ENCODE data around the gene AGR3. TPM values are rescaled to one million over a fixed set of nuclear protein-coding genes. Genes with fewer than 3 reads are reported as not detected.

AGR3 gene
- polyA plus RNA-seq, 1 experiment: not detected

DNA sequence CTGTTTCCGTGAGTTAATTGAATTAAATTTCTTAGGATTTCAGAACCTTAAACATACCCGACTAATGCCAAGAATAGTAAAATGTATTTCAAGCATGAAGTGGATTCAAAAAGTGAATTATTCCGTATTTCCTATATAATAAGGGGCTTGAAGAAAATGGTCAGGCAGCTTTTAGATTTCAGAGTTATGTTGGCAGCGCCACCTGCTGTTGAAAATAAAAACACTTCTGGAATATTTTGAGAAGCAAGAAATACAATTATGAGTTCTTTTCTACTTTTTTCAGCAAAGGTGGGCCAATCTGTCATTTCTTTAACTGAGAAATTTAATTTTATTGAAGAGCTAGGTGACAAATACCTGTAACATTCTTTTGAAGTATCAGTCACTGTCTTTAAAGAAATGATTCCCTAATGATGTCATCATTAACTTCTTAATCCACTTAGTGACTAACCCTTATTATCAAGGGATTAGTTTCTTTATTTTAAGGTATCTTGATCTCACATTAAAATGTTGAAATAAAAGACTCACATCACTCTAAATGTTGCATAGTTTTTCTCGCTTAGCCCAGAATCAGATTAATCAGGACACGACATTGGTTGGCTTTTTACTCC lies 36.6 kb upstream of the AGR3 start:
- Histone ChIP-seq H3K27me3 (ENCODE audit: control insufficient read depth, insufficient read depth, low read length) (no peaks in the 10 kb centered on the region), H3K36me3 (ENCODE audit: control insufficient read depth, insufficient read depth, low read length) (no peaks in the 10 kb centered on the region), H3K4me3 (ENCODE audit: low read depth, low read length) (no peak overlapping the region)
- POLR2A ChIA-PET: interaction anchor here (0.6 kb wide), 1 partner anchor 27 kb away, joined by 3 read pairs; no protein-coding TSS in a partner anchor
- no peak for DNase-seq (ENCODE audit: low read depth)
- CTCF ChIA-PET: interaction anchor here (0.6 to 3.8 kb wide), 13 partner anchors 8 to 751 kb away, joined by 3 to 44 read pairs (median 6); partner anchors contain the start of gene ANKMY2
- TF ChIP-seq, protein P1, sequence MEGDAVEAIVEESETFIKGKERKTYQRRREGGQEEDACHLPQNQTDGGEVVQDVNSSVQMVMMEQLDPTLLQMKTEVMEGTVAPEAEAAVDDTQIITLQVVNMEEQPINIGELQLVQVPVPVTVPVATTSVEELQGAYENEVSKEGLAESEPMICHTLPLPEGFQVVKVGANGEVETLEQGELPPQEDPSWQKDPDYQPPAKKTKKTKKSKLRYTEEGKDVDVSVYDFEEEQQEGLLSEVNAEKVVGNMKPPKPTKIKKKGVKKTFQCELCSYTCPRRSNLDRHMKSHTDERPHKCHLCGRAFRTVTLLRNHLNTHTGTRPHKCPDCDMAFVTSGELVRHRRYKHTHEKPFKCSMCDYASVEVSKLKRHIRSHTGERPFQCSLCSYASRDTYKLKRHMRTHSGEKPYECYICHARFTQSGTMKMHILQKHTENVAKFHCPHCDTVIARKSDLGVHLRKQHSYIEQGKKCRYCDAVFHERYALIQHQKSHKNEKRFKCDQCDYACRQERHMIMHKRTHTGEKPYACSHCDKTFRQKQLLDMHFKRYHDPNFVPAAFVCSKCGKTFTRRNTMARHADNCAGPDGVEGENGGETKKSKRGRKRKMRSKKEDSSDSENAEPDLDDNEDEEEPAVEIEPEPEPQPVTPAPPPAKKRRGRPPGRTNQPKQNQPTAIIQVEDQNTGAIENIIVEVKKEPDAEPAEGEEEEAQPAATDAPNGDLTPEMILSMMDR (IDR thresholded peaks at IDR 0.05; ENCODE audit: insufficient read depth, low read depth, low read length): peak; percentile 57

DNA sequence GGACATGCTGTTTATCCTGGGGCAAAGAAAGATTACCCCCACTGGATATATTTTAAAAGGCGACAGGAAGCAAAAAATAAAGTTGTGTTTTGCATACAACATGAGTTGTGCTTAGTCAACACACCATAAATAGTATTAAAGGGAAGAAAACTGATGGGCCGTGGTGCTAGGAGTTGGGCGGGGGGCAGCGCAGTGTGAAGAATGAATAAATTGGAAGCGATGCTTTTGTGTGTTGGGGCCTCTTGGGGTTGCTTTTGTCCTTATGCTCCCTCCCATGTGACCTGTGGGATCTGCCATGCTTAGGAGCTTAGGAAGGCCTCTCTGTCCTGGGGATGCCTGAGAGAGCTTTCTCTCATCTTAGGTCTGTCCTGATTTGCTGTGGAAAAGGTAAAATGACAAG lies 35.0 kb upstream of the AGR3 start:
- H3K4me3 ChIP-seq (ENCODE audit: low read depth, low read length): no peak overlapping the region
- no peak for DNase-seq (ENCODE audit: low read depth)
- ChIA-PET POLR2A (no interaction called here), CTCF (interaction anchor here (0.8 to 3.8 kb wide), 7 partner anchors 10 to 220 kb away, joined by 3 to 44 read pairs (median 10); no protein-coding TSS in a partner anchor)
- TF ChIP-seq, protein P1 (IDR thresholded peaks at IDR 0.05; ENCODE audit: insufficient read depth, low read depth, low read length): no peak
- H3K36me3 ChIP-seq (ENCODE audit: control insufficient read depth, insufficient read depth, low read length): no peaks in the 10 kb centered on the region
- H3K27me3 ChIP-seq (ENCODE audit: control insufficient read depth, insufficient read depth, low read length): no peaks in the 10 kb centered on the region

DNA sequence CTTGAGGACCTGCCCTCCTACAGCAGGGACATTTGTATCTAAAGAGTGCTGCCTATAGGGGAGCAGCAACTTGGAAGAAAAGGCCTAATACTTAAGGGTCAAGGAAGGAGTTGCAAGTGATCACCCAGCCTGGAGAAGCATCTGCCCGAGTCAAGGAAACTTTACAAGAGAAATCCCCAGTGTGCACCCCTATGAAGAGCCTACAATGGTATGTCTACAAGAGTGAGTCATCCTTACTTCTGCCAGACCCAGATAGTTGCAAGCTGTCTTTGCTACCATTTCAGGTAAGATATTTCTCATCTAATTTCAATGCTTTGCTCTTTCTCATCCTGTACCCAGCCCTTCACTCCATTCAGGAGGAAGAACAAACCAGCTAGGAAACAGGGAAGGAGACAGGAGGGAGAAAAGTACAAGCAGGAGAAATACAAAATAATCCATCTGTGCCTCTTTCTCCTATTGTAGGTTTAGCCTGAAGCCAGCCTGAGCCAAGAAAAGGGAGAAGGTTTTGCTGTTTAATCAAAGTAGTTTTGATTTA lies 34.4 kb upstream of the AGR3 start:
- no peak overlapping the region for H3K4me3 ChIP-seq (ENCODE audit: low read depth, low read length)
- ChIA-PET CTCF (interaction anchor here (0.6 to 3.8 kb wide), 6 partner anchors 9 to 848 kb away, joined by 3 to 44 read pairs (median 12); no protein-coding TSS in a partner anchor), POLR2A (no interaction called here)
- no peaks in the 10 kb centered on the region for H3K36me3 ChIP-seq (ENCODE audit: control insufficient read depth, insufficient read depth, low read length)
- TF ChIP-seq, protein P1 (IDR thresholded peaks at IDR 0.05; ENCODE audit: insufficient read depth, low read depth, low read length): no peak
- peak; percentile 50 for DNase-seq (ENCODE audit: low read depth)
- H3K27me3 ChIP-seq (ENCODE audit: control insufficient read depth, insufficient read depth, low read length): no peaks in the 10 kb centered on the region

DNA sequence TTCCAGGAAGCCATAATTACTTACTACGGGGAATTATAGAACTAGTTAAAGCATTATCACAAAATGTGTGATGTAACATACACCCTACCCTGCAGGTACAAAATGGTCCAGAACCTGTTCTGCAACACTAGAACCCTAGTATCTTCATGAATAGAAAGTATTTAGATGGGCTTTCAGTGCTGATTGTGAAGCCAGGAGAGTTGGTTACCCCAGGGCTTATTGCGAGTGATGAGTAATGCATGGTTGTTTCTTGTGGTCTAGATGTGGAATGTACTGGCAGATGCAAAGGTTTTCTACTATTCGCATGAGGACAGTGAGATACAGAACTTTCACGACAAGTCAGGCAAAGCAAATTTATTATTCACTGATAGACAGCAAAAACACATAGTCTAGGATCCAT lies 33.6 kb upstream of the AGR3 start:
- ChIA-PET CTCF (interaction anchor here (0.7 to 3.8 kb wide), 2 partner anchors 23 to 847 kb away, joined by 3 to 44 read pairs; no protein-coding TSS in a partner anchor), POLR2A (no interaction called here)
- Histone ChIP-seq H3K36me3 (ENCODE audit: control insufficient read depth, insufficient read depth, low read length) (no peaks in the 10 kb centered on the region), H3K27me3 (ENCODE audit: control insufficient read depth, insufficient read depth, low read length) (no peaks in the 10 kb centered on the region), H3K4me3 (ENCODE audit: low read depth, low read length) (no peak overlapping the region)
- TF ChIP-seq, protein P1 (IDR thresholded peaks at IDR 0.05; ENCODE audit: insufficient read depth, low read depth, low read length): no peak
- peak; percentile 75 for DNase-seq (ENCODE audit: low read depth)

DNA sequence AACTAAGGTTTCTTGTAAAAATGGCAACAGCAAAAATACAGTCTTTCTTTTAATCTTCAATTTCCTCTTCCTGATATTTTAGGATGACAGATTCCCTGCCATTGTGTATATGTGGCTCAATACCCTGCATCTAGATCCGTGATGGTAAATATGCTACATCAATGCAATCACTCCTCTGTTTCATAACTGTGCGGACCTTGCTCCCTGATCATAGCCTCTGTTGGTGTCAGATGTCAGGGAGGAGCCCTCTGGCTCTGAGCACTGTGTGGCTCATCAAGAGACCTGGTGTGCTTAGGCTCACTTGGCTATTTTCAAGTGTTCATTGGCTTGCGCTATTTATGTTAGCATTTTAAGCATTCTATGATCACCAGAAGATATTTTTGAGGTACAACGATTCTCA lies 33.0 kb upstream of the AGR3 start:
- Histone ChIP-seq H3K27me3 (ENCODE audit: control insufficient read depth, insufficient read depth, low read length) (no peaks in the 10 kb centered on the region), H3K4me3 (ENCODE audit: low read depth, low read length) (no peak overlapping the region), H3K36me3 (ENCODE audit: control insufficient read depth, insufficient read depth, low read length) (no peaks in the 10 kb centered on the region)
- ChIA-PET CTCF (interaction anchor here (1.1 to 1.4 kb wide), 2 partner anchors 15 to 17 kb away, joined by 3 to 4 read pairs; no protein-coding TSS in a partner anchor), POLR2A (no interaction called here)
- TF ChIP-seq, protein P1 (IDR thresholded peaks at IDR 0.05; ENCODE audit: insufficient read depth, low read depth, low read length): no peak
- DNase-seq (ENCODE audit: low read depth): no peak

All from BJ (cell line).